A673 (cell line): ENCODE results near the gene CLDN17. TPM values are rescaled to one million over a fixed set of nuclear protein-coding genes. Genes with fewer than 3 reads are reported as not detected.

Source experiments
- BruUV-seq: library from RNA; stranded (reverse); fragments of 400-500 nt; replicated peaks from 2 replicates; lab custom pipeline; 2021; lab: Mats Ljungman, UMichigan
- CTCF ChIA-PET: fragments of 300-600 bp; sonication (Branson Sonifier 250); formaldehyde crosslinking; loops from one replicate; lab custom pipeline; 2022; ENCODE audit warnings: antibody characterized with exemption; lab: Charles Lee
- POLR2A ChIA-PET: fragments of 300-600 bp; sonication (Branson Sonifier 250); formaldehyde crosslinking; loops from one replicate; lab custom pipeline; 2022; ENCODE audit warnings: antibody characterized with exemption; ENCODE audit not compliant: low non-redundant PET; lab: Charles Lee
- DNase-seq: peaks from one replicate; pipeline ENCODE4 v3.0.0-alpha.2; 2015; ENCODE audit warnings: low spot score
- H3K27ac ChIP-seq: fragments of 200-600 bp; sonication (generic); 2 replicates; pipeline ENCODE4 v1.5.1; 2016; ENCODE audit warnings: mixed run types, low read depth, mild to moderate bottlenecking, mixed read lengths, antibody characterized with exemption, low read length; ENCODE audit not compliant: poor library complexity, severe bottlenecking
- H3K27me3 ChIP-seq: fragments of 200-600 bp; sonication (generic); replicated peaks from 2 replicates; pipeline ENCODE4 v1.6.1; 2017; ENCODE audit warnings: mixed run types, low read depth, mild to moderate bottlenecking, mixed read lengths, antibody characterized with exemption, low read length; ENCODE audit not compliant: insufficient read depth, poor library complexity
- H3K36me3 ChIP-seq: fragments of 200-600 bp; sonication (generic); 2 replicates; pipeline ENCODE4 v1.6.1; 2016; ENCODE audit warnings: mixed run types, mild to moderate bottlenecking, mixed read lengths, antibody characterized with exemption, low read length; ENCODE audit not compliant: insufficient read depth, poor library complexity, severe bottlenecking
- H3K4me1 ChIP-seq: fragments of 200-600 bp; sonication (generic); 2 replicates; pipeline ENCODE4 v1.6.1; 2017; ENCODE audit warnings: mixed run types, mild to moderate bottlenecking, mixed read lengths, antibody characterized with exemption, low read length; ENCODE audit not compliant: insufficient read depth, poor library complexity, severe bottlenecking
- H3K4me3 ChIP-seq: fragments of 200-600 bp; sonication (generic); 2 replicates; pipeline ENCODE4 v1.5.1; 2016; ENCODE audit warnings: low read depth, mixed run types, mild to moderate bottlenecking, mixed read lengths, low read length; ENCODE audit not compliant: poor library complexity, severe bottlenecking
- H3K9me3 ChIP-seq: fragments of 200-600 bp; sonication (generic); 2 replicates; pipeline ENCODE4 v1.6.1; 2016; ENCODE audit warnings: mixed run types, low read depth, mild to moderate bottlenecking, mixed read lengths, antibody characterized with exemption, low read length; ENCODE audit not compliant: poor library complexity, severe bottlenecking
- EZH2 ChIP-seq: fragments of 200-600 bp; sonication (generic); IDR thresholded peaks from 2 replicates; pipeline ENCODE4 v1.6.1; 2017; ENCODE audit warnings: borderline replicate concordance, low read depth, mild to moderate bottlenecking, mixed read lengths, antibody characterized with exemption, low read length; ENCODE audit not compliant: poor library complexity, severe bottlenecking
- intact Hi-C: fragments of 100-400 bp; cut with micrococcal nuclease; formaldehyde crosslinking; loops from one replicate; pipeline ENCODE4 v1.10.0; 2022; ENCODE audit not compliant: unreplicated experiment
- total RNA-seq: library from RNA; stranded (reverse); gene quantifications from 2 replicates; pipeline ENCODE4 v1.2.3, GENCODE V29; 2021
- TF ChIP-seq, protein P1 (sequence below): fragments of 300-800, 200-600 bp; sonication (generic); conservative IDR thresholded peaks from 2 replicates; pipeline ENCODE4 v1.5.1; 2017; ENCODE audit warnings: low read depth, mild to moderate bottlenecking, antibody characterized with exemption, low read length, moderate library complexity, mixed read lengths

Gene CLDN17
- total RNA-seq, 1 experiment from 2014 or later, result not detected

DNA sequence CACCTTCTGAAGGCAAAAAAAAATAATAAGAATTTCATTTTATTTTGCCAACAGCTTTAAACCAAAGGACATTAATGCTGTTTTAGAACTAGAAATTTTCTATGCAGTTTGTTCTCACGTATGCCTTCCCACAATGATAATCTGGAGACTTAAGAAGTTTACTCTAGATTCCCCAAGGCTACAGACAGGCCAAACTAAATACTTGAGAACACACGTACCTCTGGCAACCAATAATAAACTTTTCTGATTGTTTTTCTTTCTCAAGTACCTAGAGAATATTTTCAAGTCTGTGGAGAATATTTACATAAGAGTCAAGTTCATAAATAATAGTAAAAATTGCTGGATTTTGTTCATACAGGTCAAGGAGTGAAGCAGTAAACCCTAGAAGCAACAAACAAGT, 33.4 kb upstream of the CLDN17 start:
- TF ChIP-seq, protein P1, sequence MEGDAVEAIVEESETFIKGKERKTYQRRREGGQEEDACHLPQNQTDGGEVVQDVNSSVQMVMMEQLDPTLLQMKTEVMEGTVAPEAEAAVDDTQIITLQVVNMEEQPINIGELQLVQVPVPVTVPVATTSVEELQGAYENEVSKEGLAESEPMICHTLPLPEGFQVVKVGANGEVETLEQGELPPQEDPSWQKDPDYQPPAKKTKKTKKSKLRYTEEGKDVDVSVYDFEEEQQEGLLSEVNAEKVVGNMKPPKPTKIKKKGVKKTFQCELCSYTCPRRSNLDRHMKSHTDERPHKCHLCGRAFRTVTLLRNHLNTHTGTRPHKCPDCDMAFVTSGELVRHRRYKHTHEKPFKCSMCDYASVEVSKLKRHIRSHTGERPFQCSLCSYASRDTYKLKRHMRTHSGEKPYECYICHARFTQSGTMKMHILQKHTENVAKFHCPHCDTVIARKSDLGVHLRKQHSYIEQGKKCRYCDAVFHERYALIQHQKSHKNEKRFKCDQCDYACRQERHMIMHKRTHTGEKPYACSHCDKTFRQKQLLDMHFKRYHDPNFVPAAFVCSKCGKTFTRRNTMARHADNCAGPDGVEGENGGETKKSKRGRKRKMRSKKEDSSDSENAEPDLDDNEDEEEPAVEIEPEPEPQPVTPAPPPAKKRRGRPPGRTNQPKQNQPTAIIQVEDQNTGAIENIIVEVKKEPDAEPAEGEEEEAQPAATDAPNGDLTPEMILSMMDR, result no peak
- no peak for TF ChIP-seq EZH2
- Histone ChIP-seq H3K9me3 (no peaks in the 10 kb centered on the region), H3K27ac (no peak overlapping the region), H3K4me3 (no peak overlapping the region), H3K27me3 (peaks cover 7% of the 10 kb centered on the region), H3K4me1 (no peaks in the 10 kb centered on the region), H3K36me3 (no peaks in the 10 kb centered on the region)
- intact Hi-C loops, result no loop called here
- DNase-seq, result no peak
- CTCF ChIA-PET, result no interaction called here
- no TSS peak for BruUV-seq
- POLR2A ChIA-PET, result no interaction called here

DNA sequence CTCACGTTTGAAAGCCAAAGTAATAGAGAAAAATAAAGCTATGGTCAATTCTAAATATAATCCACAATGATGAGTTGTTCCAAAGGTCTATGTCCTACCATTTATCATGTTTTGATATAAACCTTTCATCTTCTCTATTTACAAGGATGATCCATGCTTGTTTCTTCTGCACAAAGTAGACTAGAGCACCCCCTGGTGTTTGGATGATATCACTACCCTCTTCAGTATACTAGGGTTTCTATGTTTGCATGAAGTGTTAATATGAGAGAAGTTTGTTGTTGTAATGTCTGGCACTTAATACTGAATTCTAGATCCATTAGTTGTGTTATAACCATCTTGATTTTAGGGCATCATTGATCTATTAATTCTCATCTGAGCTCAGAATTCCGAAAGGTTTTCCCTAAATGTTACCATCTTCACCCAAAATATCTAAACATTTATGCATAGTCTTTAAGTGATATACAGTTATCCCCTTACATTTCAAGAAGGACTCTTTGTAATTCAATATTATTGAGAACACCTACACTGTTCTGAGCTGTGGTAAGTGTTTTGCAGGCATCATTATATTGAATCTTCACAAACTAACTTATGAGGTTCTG, 28.2 kb upstream of the CLDN17 start:
- ChIA-PET CTCF (no interaction called here), POLR2A (no interaction called here)
- Histone ChIP-seq H3K27ac (no peak overlapping the region), H3K9me3 (no peaks in the 10 kb centered on the region), H3K36me3 (no peaks in the 10 kb centered on the region), H3K4me3 (no peak overlapping the region), H3K4me1 (no peaks in the 10 kb centered on the region), H3K27me3 (peaks cover 7% of the 10 kb centered on the region)
- DNase-seq, result peak; percentile 75
- intact Hi-C loops, result loop anchor here (2.0 to 5.0 kb wide), 3 partner anchors 122 to 252 kb away; no protein-coding TSS in a partner anchor
- no peak for TF ChIP-seq EZH2
- TF ChIP-seq, protein P1, result peak; percentile 79
- BruUV-seq, result no TSS peak

DNA sequence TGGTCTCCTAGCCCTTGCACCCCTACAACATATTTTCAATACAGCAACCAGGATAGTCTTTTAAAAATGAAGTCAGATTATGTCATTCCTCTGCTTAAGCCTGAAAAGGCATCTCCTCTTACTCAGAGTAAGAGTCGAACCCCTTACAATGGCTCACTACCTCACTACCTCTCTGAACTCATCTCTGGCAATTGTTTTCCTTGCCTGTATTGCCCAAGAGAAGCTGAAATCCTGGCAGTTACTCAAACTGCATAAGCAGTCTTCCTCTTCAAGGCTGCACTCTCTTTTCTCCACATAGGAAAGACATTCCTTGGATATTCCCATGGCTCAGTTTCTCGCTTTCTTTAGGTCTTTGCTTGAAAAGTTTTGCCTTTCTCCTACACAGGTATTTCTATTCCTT, 26.6 kb upstream of the CLDN17 start:
- no TSS peak for BruUV-seq
- TF ChIP-seq EZH2, result no peak
- TF ChIP-seq, protein P1, result no peak
- no peaks in the 10 kb centered on the region for H3K9me3 ChIP-seq
- peaks cover 7% of the 10 kb centered on the region for H3K27me3 ChIP-seq
- H3K27ac ChIP-seq, result no peak overlapping the region
- H3K4me3 ChIP-seq, result no peak overlapping the region
- H3K36me3 ChIP-seq, result no peaks in the 10 kb centered on the region
- intact Hi-C loops, result loop anchor here (5.0 kb wide), 2 partner anchors 121 to 251 kb away; no protein-coding TSS in a partner anchor
- POLR2A ChIA-PET, result no interaction called here
- H3K4me1 ChIP-seq, result no peaks in the 10 kb centered on the region
- no peak for DNase-seq
- CTCF ChIA-PET, result no interaction called here
